ENCODE data around the gene TRMT1. TPM values are rescaled to one million over a fixed set of nuclear protein-coding genes. Genes with fewer than 3 reads are reported as not detected.
A peak's percentile ranks its signal among the peaks of the same experiment; 100 is the strongest.

Gene TRMT1
- total and polyA plus RNA-seq, 2 donors (not counting 1 experiment from before 2014, with no cell fraction given) = 91.8 to 281 TPM

GRCh38 chr19:13151605-13152355 is 35.2 kb upstream of the TRMT1 start:
- 0% methylated on average over 66 of the region's 71 CpGs for WGBS (ENCODE audit: insufficient coverage)
- ChIA-PET CTCF (interaction anchor here (1.0 to 2.1 kb wide), 15 partner anchors 10 to 174 kb away, joined by 3 to 34 read pairs (median 6); partner anchors contain the start of gene NACC1), POLR2A (interaction anchor here (0.5 to 2.5 kb wide), 19 partner anchors 9 to 1467 kb away, joined by 3 to 64 read pairs (median 7); partner anchors contain the start of gene NACC1)
- intact Hi-C loops (cut with micrococcal nuclease) = loop anchor here (1.0 to 5.0 kb wide), 5 partner anchors 15 to 985 kb away; partner anchors contain the start of gene ASF1B
- TF ChIP-seq CTCF (IDR thresholded peaks at IDR 0.05) = no peak
- no peak for TF ChIP-seq EZH2 (IDR thresholded peaks at IDR 0.05; ENCODE audit: borderline replicate concordance, insufficient read depth, low read depth, low read length, poor library complexity, severe bottlenecking)
- peak overlapping the region; percentile 95 for H3K4me2 ChIP-seq (replicated peaks; ENCODE audit: low read depth, low read length, poor library complexity, severe bottlenecking)
- Mint-ChIP-seq H3K27ac (peak overlapping the region; percentile 100), H3K4me1 (peaks cover 43% of the 10 kb centered on the region), H3K4me3 (peak overlapping the region; percentile 92), H3K9me3 (ENCODE audit: insufficient read depth) (no peaks in the 10 kb centered on the region), H3K27me3 (no peaks in the 10 kb centered on the region)
- H3K79me2 ChIP-seq (ENCODE audit: control insufficient read depth, insufficient read depth, low read length) = peaks cover 60% of the 10 kb centered on the region
- no peaks in the 10 kb centered on the region for H3K27me3 ChIP-seq (replicated peaks in 1 of 4; ENCODE audit: control extremely low read depth in 1 of 4, control insufficient read depth in 3 of 4, insufficient read depth in 4 of 4, low read length in 3 of 4)
- peaks cover 26% of the 10 kb centered on the region for H4K20me1 ChIP-seq (ENCODE audit: control insufficient read depth, insufficient read depth, low read length, poor library complexity, severe bottlenecking)
- peak overlapping the region; percentile 82 to 100 (median 98) for H3K4me3 ChIP-seq (ENCODE audit: control extremely low read depth in 1 of 5, extremely low read depth in 1 of 5, insufficient read depth in 1 of 5, low read depth in 2 of 5, low read length in 4 of 5)
- peak overlapping the region; percentile 97 for H3K9ac ChIP-seq (ENCODE audit: low read length)
- H3K27ac ChIP-seq (ENCODE audit: low read length in 2 of 2) = peak overlapping the region; percentile 94 to 96
- H2AFZ ChIP-seq (ENCODE audit: insufficient read depth, low read depth, low read length, poor library complexity, severe bottlenecking) = peak overlapping the region; percentile 61
- ATAC-seq (ENCODE audit: low read depth) (peak; percentile 25), DNase-seq (peak; percentile 97)
- H3K36me3 ChIP-seq (replicated peaks in 1 of 2; ENCODE audit: control extremely low read depth in 1 of 2, control insufficient read depth in 1 of 2, extremely low read depth in 1 of 2, insufficient read depth in 2 of 2, low read length in 1 of 2) = peaks cover 0 to 9% of the 10 kb centered on the region in 2 experiments
- peaks cover 17 to 45% of the 10 kb centered on the region in 2 donors for H3K4me1 ChIP-seq (ENCODE audit: control insufficient read depth in 2 of 2, insufficient read depth in 2 of 2, low read length in 2 of 2)
- H3K9me3 ChIP-seq (ENCODE audit: control extremely low read depth in 1 of 3, control insufficient read depth in 2 of 3, insufficient read depth in 1 of 3, low read length in 2 of 3) = no peaks in the 10 kb centered on the region

Measured in B cell (primary cell).